ENCODE results near the gene NCKAP5L.
"Not testable (repeated sequence)": the region's sequence is repeated elsewhere in the genome, so short reads cannot be mapped to it uniquely, and the experiment has no call there.

NCKAP5L gene

DNA sequence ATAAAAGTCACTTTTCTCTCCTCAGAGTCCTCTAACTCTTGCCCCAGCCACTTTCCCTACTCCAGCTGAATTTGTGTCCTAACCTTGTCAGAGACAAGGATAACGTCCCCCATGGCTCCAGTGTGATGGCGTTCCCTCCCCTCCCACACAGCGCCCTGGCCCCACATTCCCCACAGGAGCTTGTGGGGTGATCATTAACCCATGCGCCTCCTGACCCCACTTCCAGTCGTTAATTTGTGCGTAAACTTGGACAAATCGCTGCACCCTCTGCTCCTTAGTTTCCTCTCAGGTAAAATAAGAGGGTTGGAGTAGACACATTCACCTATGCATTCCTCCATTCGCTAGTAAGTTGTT, 37.5 kb upstream of the NCKAP5L start:
- DNase-seq (ENCODE audit: low spot score), result no peak

DNA sequence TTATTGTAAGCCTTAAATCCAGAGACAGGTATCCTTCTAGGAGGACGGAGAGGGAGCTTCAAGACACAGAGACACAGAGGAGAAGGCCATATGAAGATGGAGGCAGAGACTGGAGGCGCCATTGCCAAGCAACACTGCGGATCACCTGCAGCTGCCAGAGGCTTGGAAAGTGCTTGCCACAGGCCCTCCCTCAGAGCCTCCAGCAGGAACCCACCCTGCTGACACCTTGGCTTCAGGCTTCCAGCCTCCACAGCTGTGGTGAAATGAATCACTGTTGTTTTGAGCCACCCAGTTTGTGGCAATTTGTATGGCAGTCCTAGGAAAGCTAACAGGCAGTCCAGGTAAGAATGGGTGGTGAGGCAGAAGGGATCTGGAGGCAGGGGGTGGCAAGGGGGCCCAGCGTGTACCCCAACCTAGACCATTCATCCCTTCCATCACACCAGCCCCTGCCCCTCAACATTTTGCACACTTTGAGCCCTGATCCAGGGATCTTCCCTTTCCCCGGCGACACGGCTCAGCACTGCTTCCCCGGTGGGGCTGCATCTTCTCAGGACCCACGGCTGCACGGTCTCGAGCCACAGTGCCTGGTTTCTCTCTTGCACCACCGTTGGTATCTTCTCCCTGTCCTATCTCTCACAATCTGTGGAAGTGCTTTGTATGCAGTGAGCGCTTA, 37.0 kb upstream of the NCKAP5L start:
- DNase-seq (ENCODE audit: low spot score), result no peak

GRCh38 chr12:49864798-49865090, 36.5 kb upstream of the NCKAP5L start:
- no peak for DNase-seq (ENCODE audit: low spot score)

- DNase-seq (ENCODE audit: low spot score), result no peak
These were observed 36.0 kb upstream of the NCKAP5L start for GRCh38 chr12:49863946-49864797.

DNA sequence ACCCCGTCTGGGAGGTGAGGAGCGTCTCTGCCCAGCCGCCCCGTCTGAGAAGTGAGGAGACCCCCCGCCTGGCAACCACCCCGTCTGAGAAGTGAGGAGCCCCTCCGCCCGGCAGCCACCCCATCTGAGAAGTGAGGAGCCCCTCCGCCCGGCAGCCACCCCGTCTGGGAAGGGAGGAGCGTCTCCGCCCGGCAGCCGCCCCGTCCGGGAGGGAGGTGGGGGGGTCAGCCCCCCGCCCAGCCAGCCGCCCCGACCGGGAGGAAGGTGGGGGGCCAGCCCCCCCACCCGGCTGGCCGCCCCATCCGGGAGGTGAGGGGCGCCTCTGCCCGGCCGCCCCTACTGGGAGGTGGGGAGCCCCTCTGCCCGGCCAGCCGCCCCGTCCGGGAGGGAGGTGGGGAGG, 32.7 kb upstream of the NCKAP5L start:
- DNase-seq (ENCODE audit: low spot score), result not testable (repeated sequence)

DNA sequence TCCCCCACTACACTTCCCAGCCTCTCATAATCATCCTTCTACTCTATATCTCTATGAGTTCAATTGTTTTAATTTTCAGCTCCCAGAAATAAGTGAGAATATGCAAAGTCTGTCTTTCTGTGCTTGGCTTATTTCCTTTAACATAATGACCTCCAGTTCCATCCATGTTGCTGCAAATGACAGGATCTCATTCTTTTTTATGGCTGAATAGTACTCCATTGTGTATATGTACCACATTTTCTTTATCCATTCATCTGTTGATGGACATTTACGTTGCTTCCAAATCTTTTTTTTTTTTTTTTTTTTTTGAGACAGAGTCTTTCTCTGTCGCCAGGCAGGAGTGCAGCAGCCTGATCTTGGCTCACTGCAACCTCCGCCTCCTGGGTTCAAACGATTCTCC, 27.7 kb upstream of the NCKAP5L start:
- DNase-seq (ENCODE audit: low spot score), result not testable (repeated sequence)

DNA sequence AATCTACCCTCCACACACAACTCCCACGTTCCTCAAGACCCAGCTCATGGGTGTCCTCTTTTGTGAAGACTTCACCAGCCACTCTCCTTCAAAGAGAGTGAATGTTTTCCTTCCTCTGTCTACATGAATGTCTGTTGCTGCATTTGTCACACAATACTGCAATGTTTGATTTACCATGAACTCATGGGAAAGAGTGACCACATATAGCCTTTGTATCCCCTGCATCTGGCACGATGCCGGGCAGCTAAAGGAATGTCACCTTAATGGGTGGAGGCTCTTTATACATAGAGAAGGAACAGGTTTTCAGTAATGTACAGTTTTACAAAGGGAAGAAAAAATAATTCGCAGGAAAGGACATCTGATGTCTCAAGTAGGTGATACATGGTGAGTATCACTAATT, 26.8 kb upstream of the NCKAP5L start:
- no peak for DNase-seq (ENCODE audit: low spot score)

DNA sequence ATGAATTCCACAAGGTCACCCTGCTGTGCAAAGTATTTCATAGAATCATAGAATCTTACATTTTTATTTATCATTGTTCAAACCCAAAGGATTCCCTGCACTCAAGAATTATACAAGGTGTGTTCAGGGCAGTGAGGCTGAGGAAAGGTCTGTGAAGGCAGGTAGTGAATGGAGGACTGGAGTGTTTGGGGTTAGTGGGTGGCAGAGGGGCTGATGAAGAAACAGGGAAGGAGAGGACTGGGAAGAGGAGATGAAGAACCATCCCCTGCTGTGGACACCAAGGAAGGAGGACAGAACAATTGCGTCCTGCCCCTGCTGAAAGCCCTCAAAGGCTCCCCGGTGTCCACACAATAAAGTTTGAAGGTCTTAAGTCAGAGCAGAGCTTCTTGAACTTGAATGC, 25.5 kb upstream of the NCKAP5L start:
- no peak for DNase-seq (ENCODE audit: low spot score)

DNA sequence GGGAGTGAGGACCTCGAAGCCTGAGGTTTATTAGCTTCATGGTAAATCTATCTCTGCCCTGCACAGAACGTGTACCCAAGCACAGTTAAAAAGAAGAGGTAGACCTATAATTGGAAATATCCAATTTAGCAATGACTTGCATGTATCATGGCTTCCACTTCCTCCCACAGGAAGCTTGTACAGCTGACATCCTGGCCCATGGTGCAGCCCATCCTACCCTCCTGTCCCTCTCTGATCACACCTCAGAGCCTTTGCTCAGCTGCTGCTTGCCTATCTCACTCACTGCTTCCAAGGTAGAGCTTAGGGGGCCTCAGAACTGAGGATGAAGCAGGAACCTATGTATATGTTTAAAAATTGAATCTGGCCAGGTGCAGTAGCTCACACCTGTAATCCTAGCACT, 18.9 kb upstream of the NCKAP5L start:
- DNase-seq (ENCODE audit: low spot score), result no peak

DNA sequence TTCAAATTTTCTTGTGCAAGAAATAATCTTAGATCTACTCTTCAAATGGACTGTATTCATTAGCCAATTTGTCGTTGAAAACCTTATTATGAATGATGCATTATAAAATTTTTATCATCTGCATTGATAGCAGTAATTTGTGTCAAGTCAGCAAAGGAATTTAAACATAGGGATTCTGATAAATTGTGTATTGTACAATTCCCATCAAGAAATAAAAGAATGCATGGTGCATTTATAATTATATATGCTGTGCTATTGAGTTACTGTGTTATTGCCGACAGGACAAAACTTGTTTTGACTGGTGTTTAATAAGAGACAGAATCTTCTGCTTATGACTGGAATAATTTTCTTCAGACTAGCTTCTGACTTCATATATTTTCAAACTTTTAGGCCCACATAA, 17.8 kb upstream of the NCKAP5L start:
- no peak for DNase-seq (ENCODE audit: low spot score)

DNA sequence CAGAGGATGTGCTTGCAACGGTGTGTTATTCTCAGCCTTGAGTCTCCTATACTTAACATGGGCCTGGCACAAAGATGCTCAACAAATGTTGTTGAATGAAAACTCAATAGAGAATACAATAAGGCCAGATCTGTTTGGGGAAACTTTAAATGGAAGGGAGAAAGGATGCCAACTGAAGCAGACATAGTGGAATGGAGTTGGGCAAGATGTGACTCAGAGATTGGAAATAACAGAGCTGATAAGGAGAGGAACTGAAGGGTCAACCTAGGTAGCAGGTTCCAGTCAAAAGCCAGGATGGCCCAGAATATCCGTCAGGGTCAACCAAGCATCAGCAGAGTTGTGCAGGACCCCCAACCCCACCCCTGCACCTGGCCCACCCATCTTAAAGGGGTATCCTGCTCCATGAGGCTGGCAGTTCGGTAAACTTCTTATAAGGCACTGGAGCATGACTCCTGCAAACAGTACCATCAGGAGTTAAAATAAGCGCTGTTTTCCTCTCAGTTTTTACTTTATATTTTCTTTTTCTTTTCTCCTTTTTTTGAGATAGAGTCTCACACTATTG, 15.7 kb upstream of the NCKAP5L start:
- no peak for DNase-seq (ENCODE audit: low spot score)

DNA sequence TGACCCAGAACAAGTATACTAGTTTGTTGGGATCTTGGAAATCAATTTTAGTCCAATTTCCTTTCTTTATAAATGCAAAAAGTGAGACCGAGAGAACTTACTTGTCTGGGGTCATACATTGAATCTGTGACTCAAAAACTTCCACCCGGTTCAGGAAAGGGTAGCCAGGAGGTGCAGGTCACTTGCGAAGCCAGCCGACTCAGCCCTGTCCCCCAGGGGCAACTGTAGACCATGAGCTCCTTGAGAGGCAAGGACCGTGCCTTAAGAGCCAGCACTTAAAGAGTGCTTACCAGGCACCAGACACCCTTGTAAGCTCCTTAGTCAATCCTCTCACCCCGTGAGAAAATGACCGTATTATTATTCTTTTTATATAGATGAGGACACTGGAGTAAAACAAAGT, 15.2 kb upstream of the NCKAP5L start:
- DNase-seq (ENCODE audit: low spot score), result no peak

- peak; percentile 81 for DNase-seq (ENCODE audit: low spot score)
These were observed 14.5 kb upstream of the NCKAP5L start, which contains the start of gene BCDIN3D for GRCh38 chr12:49842519-49843352. BCDIN3D (minus strand) TSS chr12:49843106; CDS start chr12:49843087, 19 bp downstream.

GRCh38 chr12:49838973-49839633, 10.9 kb upstream of the NCKAP5L start:
- DNase-seq (ENCODE audit: low spot score), result peak; percentile 67

GRCh38 chr12:49832836-49833421, 4.7 kb upstream of the NCKAP5L start:
- no peak for DNase-seq (ENCODE audit: low spot score)

GRCh38 chr12:49831717-49832116, 3.5 kb upstream of the NCKAP5L start:
- DNase-seq (ENCODE audit: low spot score), result no peak

- DNase-seq (ENCODE audit: low spot score), result no peak
These were observed 663 bp downstream of the NCKAP5L start for GRCh38 chr12:49827401-49828099.

DNA sequence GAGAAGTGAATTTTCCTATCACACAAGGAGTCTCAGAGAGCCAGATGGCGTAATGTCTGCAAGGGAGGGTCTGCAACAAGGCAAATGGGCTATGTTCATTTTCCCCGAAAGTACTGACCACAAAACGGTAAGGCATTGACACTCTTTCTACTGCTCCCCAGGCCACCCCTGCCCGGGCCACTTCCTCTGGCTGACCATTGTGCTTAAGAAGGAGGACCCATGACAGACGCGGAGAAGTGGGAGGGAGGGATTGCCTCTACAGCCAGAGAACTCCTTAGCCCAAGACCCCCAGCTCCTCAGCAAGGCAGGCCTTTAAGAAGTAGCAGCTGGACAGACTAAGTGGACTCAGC, 1.2 kb downstream of the NCKAP5L start:
- no peak for DNase-seq (ENCODE audit: low spot score)

DNA sequence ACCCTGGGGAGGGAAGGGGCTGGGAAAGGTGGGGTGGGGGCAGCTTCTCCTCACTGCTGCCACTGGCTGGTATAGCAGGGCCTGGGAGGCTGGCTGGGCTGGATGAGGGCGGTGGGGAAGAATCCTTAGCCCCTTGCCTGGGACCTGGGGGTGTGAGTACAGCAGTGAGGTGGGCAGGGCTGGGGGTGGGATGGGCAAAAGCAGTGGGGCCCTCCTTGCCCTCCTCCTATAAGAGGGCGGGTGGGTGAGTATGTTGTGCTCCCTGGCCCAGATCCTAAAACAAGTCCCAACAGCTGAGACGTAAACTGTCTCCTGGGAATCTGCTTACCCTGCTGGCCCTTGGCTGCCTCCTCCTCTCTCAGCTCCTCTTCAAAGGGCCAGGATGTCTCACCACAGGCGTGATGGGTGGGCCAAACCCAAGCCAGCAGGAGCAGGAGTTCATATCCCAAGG, 2.2 kb downstream of the NCKAP5L start:
- no peak for DNase-seq (ENCODE audit: low spot score)

DNA sequence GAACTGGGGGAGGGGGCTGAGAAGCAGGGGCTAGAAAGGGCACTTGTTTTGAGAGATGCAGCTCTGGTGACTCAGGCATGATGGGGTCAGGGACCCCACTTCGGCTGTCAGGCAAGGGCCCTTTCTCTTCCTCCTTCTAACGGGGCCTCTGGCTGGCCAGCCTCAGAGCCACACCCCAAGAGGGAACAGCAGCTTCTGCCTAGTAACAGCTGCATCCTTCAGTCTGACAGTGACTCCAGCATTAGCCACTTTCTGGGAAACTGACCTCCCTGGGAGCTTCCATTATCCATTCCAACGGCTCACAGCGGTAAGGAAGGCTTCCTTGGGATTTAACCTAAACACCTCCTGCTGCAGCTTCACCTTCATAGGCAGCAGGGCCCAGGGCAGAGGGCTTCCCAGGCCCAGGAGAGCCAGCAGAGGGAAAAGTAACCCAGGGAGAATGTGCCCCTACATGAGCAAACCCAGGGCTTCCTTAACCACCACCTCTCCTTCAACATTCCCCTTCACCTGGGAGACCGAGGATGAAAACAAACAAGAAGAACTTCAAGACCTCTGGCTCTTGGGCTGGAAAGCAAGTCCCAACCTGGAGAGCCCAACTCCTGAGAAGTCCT, 2.7 kb downstream of the NCKAP5L start:
- DNase-seq (ENCODE audit: low spot score), result peak; percentile 42

DNA sequence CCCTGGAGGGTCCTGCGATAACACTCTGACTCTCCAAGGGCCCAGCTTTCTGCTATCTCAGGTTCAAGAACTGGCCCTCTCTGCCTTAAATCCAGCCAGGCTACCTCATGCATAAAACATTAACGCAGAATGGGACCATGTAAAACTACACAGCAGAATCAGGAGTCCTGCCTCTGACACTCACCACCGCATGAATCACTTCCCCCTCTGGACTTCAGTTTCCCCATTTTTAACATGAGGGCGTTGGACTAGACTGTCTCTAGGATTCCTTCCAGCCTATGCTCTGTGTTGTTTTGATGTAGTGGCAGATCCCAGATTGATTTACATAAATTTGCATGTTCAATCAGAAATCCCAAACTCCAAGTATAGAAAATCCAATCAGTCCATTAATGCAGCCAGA, 3.3 kb downstream of the NCKAP5L start:
- DNase-seq (ENCODE audit: low spot score), result peak; percentile 77

Data from kidney capillary endothelial cell (primary cell).